Measurements from ENCODE around the gene SLC27A3. TPM values are rescaled to one million over a fixed set of nuclear protein-coding genes. Genes with fewer than 3 reads are reported as not detected.

The SLC27A3 gene
- total and polyA plus RNA-seq, 9 of the 15 experiments (the other 6 are each of a cell fraction or from before 2014, with no cell fraction given): 0.57 to 5.2 (median 2.8) TPM

DNA sequence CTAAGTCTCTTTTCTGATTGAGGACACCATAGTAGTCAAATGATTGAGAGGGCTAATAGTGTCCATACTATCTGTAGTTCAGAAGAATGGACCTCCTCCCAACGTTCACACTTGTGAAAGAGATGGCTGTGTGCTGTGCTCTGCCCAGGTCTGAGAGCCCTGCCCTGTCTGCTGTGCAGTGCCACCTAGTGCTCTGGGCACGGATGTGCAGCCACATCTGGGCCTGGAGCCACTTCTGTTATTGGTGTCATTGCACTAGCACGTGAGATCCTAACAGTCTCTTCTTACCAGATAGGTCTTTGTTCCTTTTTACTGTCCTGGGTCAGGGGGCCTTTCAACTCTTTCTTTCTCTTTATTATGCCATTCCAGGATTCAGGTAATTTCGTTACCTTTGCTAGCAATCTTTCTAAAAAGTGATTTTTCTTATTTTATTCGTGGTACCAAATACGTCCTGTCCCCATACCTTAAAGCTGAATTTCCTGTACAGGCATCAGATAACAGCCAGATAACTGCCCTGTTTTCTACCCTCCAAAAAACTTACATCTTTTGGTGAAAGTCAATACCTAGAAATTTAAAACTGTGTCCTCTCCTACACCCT lies 25.7 kb upstream of the SLC27A3 start (continued):
- TF ChIP-seq, protein P1, sequence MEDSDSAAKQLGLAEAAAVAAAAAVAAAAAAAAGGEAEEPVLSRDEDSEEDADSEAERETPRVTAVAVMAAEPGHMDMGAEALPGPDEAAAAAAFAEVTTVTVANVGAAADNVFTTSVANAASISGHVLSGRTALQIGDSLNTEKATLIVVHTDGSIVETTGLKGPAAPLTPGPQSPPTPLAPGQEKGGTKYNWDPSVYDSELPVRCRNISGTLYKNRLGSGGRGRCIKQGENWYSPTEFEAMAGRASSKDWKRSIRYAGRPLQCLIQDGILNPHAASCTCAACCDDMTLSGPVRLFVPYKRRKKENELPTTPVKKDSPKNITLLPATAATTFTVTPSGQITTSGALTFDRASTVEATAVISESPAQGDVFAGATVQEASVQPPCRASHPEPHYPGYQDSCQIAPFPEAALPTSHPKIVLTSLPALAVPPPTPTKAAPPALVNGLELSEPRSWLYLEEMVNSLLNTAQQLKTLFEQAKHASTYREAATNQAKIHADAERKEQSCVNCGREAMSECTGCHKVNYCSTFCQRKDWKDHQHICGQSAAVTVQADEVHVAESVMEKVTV (CRISPR knock-in tag; IDR thresholded peaks at IDR 0.05): peak; percentile 81
- TF ChIP-seq, protein P2, sequence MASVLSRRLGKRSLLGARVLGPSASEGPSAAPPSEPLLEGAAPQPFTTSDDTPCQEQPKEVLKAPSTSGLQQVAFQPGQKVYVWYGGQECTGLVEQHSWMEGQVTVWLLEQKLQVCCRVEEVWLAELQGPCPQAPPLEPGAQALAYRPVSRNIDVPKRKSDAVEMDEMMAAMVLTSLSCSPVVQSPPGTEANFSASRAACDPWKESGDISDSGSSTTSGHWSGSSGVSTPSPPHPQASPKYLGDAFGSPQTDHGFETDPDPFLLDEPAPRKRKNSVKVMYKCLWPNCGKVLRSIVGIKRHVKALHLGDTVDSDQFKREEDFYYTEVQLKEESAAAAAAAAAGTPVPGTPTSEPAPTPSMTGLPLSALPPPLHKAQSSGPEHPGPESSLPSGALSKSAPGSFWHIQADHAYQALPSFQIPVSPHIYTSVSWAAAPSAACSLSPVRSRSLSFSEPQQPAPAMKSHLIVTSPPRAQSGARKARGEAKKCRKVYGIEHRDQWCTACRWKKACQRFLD (CRISPR knock-in tag; IDR thresholded peaks at IDR 0.05): no peak
- TF ChIP-seq SMARCA4 (IDR thresholded peaks at IDR 0.05) (no peak), MAFK (IDR thresholded peaks at IDR 0.05; ENCODE audit: low read length) (no peak), DACH1 (IDR thresholded peaks at IDR 0.05; ENCODE audit: partially characterized antibody) (no peak), ZNF444 (CRISPR knock-in tag; IDR thresholded peaks at IDR 0.05) (no peak), TAF7 (tag; IDR thresholded peaks at IDR 0.05) (no peak), POLR2AphosphoS2 (IDR thresholded peaks at IDR 0.05; ENCODE audit: low read length) (no peak), CREB1 (IDR thresholded peaks at IDR 0.05) (no peak), CREB1 (CRISPR knock-in tag; IDR thresholded peaks at IDR 0.05) (no peak), XRCC3 (IDR thresholded peaks at IDR 0.05) (no peak), STAG1 (CRISPR knock-in tag; IDR thresholded peaks at IDR 0.05; ENCODE audit: borderline replicate concordance) (no peak), ZNF717 (CRISPR knock-in tag; IDR thresholded peaks at IDR 0.05) (no peak), RAD21 (CRISPR knock-in tag; conservative IDR thresholded peaks at IDR 0.05 in 1 of 2, IDR thresholded peaks at IDR 0.05 in 1 of 2) (peak; percentile 83 to 95), CBX1 (IDR thresholded peaks at IDR 0.05; ENCODE audit: low read depth) (no peak), ZNF780A (CRISPR knock-in tag; IDR thresholded peaks at IDR 0.05) (no peak), RCOR1 (IDR thresholded peaks at IDR 0.05; ENCODE audit: borderline replicate concordance in 1 of 2, low read depth in 2 of 2, low read length in 2 of 2) (peak in 1 of 2 experiments; percentile 30; a peak in 1 of 4 replicates), PML (IDR thresholded peaks at IDR 0.05; ENCODE audit: low read length) (no peak), MEIS2 (IDR thresholded peaks at IDR 0.05; ENCODE audit: partially characterized antibody) (no peak), BHLHE40 (IDR thresholded peaks at IDR 0.05; ENCODE audit: low read length) (peak; percentile 93), EP400 (IDR thresholded peaks at IDR 0.05) (no peak), SPI1 (IDR thresholded peaks at IDR 0.05; ENCODE audit: borderline replicate concordance, low read depth, low read length) (peak; percentile 47; the same call in 1 of the 2 replicates), ZNF146 (CRISPR knock-in tag; IDR thresholded peaks at IDR 0.05; ENCODE audit: unreplicated experiment) (no peak), TARDBP (IDR thresholded peaks at IDR 0.05) (0 out of 2 replicates have a peak, but pooled peaks have one; percentile 57), MTA3 (IDR thresholded peaks at IDR 0.05; ENCODE audit: borderline replicate concordance) (no peak), CHD1 (IDR thresholded peaks at IDR 0.05; ENCODE audit: low read length) (no peak), NCOA4 (IDR thresholded peaks at IDR 0.05; ENCODE audit: partially characterized antibody) (no peak), ARNT (IDR thresholded peaks at IDR 0.05) (peak in 1 of 2 experiments; percentile 49; a peak in 1 of 4 replicates)
- TF ChIP-seq, protein P3, sequence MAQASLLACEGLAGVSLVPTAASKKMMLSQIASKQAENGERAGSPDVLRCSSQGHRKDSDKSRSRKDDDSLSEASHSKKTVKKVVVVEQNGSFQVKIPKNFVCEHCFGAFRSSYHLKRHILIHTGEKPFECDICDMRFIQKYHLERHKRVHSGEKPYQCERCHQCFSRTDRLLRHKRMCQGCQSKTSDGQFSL (CRISPR knock-in tag; IDR thresholded peaks at IDR 0.05): no peak
- TF ChIP-seq, protein P3 (tag; IDR thresholded peaks at IDR 0.05): no peak

Measured in K562 (cell line).